ENCODE data around the gene LETM1. TPM values are rescaled to one million over a fixed set of nuclear protein-coding genes. Genes with fewer than 3 reads are reported as not detected.

LETM1 gene
- polyA plus RNA-seq, 1 donor (not counting 4 experiments of a cell fraction or from before 2014, with no cell fraction given) = 25.6 TPM

DNA sequence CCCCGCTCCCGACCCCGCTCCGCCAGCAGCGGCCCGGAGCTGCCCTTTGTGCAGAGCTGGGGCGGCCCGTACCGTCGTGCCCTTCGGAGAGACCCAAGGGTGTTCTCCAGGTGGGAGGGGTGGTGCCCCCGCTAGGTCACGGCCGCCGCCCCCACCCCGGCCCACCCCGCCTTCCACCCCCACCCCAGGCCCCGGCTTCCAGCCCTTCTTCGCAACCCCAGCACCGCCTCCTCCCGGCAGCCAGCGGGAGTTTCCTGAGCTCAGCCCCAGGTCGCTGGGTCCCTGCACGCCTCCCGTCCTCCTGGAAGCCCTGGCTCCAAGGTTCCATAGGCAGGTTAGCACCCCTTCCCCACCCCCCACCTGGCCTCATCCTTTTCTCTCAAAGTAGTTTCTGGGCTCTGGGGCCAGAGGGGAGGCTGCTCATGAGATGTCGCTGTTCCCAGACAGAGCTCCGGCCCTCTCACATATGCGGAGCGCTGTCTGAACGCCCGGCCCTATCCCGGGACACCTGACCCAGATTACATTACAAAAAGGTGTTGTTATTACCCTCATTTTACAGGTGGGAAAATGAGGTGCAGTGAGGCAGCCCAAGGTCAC, 88.1 kb downstream of the LETM1 start:
- dilution Hi-C loops (cut with MboI; ENCODE audit: extremely low pct_ligation_motif_present, low sequenced_read_pairs) = no loop called here
- Histone ChIP-seq H3K9me3 (ENCODE audit: control insufficient read depth, low read depth, low read length) (no peaks in the 10 kb centered on the region), H3K4me3 (ENCODE audit: control insufficient read depth in 2 of 3, extremely low read depth in 1 of 3, insufficient read depth in 2 of 3, low read depth in 1 of 3, low read length in 3 of 3) (peak overlapping the region in 2 of 3 experiments; percentile 8 to 26), H3K79me2 (ENCODE audit: control insufficient read depth, insufficient read depth, low read length) (no peaks in the 10 kb centered on the region), H3K27ac (ENCODE audit: control insufficient read depth, insufficient read depth, low read length) (no peak overlapping the region), H3K9ac (ENCODE audit: control insufficient read depth, extremely low read depth, insufficient read depth, low read length) (no peak overlapping the region), H3K4me1 (ENCODE audit: control insufficient read depth, extremely low read depth, insufficient read depth, low read length) (peaks cover 36% of the 10 kb centered on the region), H3K9me1 (ENCODE audit: control insufficient read depth, extremely low read depth, insufficient read depth, low read length) (no peaks in the 10 kb centered on the region), H3K4me2 (ENCODE audit: control insufficient read depth, extremely low read depth, insufficient read depth, low read depth, low read length) (peak overlapping the region; percentile 58), H3K36me3 (ENCODE audit: control insufficient read depth in 2 of 2, extremely low read depth in 1 of 2, insufficient read depth in 2 of 2, low read length in 2 of 2) (no peaks in the 10 kb centered on the region), H3K27me3 (ENCODE audit: control insufficient read depth, extremely low read depth, insufficient read depth, low read length) (no peaks in the 10 kb centered on the region), H2AFZ (ENCODE audit: control insufficient read depth, low read length) (no peak overlapping the region), H4K20me1 (ENCODE audit: control insufficient read depth, extremely low read depth, insufficient read depth, low read length) (no peaks in the 10 kb centered on the region)
- DNase-seq (ENCODE audit: low read depth, low spot score) (no peak), FAIRE-seq (no peak)
- TF ChIP-seq EZH2 (IDR thresholded peaks at IDR 0.05; ENCODE audit: low read length) = no peak
- TF ChIP-seq, protein P1, sequence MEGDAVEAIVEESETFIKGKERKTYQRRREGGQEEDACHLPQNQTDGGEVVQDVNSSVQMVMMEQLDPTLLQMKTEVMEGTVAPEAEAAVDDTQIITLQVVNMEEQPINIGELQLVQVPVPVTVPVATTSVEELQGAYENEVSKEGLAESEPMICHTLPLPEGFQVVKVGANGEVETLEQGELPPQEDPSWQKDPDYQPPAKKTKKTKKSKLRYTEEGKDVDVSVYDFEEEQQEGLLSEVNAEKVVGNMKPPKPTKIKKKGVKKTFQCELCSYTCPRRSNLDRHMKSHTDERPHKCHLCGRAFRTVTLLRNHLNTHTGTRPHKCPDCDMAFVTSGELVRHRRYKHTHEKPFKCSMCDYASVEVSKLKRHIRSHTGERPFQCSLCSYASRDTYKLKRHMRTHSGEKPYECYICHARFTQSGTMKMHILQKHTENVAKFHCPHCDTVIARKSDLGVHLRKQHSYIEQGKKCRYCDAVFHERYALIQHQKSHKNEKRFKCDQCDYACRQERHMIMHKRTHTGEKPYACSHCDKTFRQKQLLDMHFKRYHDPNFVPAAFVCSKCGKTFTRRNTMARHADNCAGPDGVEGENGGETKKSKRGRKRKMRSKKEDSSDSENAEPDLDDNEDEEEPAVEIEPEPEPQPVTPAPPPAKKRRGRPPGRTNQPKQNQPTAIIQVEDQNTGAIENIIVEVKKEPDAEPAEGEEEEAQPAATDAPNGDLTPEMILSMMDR (optimal IDR thresholded peaks at IDR 0.05 in 1 of 3, IDR thresholded peaks at IDR 0.05 in 1 of 3, conservative IDR thresholded peaks at IDR 0.05 in 1 of 3; ENCODE audit: extremely low read depth in 1 of 3, insufficient read depth in 2 of 3, low read length in 3 of 3) = peak in 2 of 3 experiments; percentile 32 to 62

DNA sequence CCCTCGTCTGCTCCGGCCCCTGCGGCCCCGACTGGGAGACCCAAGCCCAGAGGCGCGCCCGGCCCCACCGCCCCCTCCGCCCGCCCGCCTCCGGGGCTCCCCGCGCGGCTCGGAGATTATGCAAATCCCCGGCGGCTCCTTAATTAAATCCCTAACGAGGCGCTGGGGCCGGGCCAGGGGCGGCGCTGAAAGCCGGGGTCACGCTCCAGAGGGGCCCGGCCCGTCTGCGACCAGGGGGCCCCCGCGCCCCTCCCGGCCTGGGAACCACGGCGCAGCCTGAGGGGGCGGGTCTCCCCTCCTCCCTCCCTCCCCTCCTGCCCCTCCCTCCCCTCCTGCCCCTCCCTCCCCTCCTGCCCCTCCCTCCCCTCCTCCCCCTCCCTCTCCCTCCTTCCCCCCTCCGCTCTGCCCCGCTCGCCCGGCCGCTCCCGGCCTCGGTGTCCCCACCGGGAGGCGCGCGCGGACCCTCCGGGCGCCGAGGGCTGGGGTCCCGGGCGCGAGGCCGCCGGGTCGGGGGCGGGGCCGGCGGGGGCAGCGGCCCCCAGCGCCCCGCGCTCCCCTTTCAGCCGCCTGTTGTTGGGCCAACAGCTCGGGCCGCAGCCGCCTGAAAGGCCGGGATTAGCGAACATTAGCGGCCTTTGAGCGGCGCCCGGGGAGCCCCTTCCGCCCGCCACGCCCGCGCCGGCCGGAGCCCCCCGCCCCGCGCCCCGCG, 88.7 kb downstream of the LETM1 start:
- Histone ChIP-seq H3K9me3 (ENCODE audit: control insufficient read depth, low read depth, low read length) (no peaks in the 10 kb centered on the region), H3K4me3 (ENCODE audit: control insufficient read depth in 2 of 3, extremely low read depth in 1 of 3, insufficient read depth in 2 of 3, low read depth in 1 of 3, low read length in 3 of 3) (peak overlapping the region in 1 of 3 experiments; percentile 8), H3K27me3 (ENCODE audit: control insufficient read depth, extremely low read depth, insufficient read depth, low read length) (no peaks in the 10 kb centered on the region), H3K4me2 (ENCODE audit: control insufficient read depth, extremely low read depth, insufficient read depth, low read depth, low read length) (peak overlapping the region; percentile 32), H2AFZ (ENCODE audit: control insufficient read depth, low read length) (no peak overlapping the region), H3K9me1 (ENCODE audit: control insufficient read depth, extremely low read depth, insufficient read depth, low read length) (no peaks in the 10 kb centered on the region), H3K4me1 (ENCODE audit: control insufficient read depth, extremely low read depth, insufficient read depth, low read length) (peaks cover 36% of the 10 kb centered on the region), H3K36me3 (ENCODE audit: control insufficient read depth in 2 of 2, extremely low read depth in 1 of 2, insufficient read depth in 2 of 2, low read length in 2 of 2) (no peaks in the 10 kb centered on the region), H3K27ac (ENCODE audit: control insufficient read depth, insufficient read depth, low read length) (no peak overlapping the region), H4K20me1 (ENCODE audit: control insufficient read depth, extremely low read depth, insufficient read depth, low read length) (no peaks in the 10 kb centered on the region), H3K9ac (ENCODE audit: control insufficient read depth, extremely low read depth, insufficient read depth, low read length) (no peak overlapping the region), H3K79me2 (ENCODE audit: control insufficient read depth, insufficient read depth, low read length) (no peaks in the 10 kb centered on the region)
- dilution Hi-C loops (cut with MboI; ENCODE audit: extremely low pct_ligation_motif_present, low sequenced_read_pairs) = no loop called here
- FAIRE-seq (no peak), DNase-seq (ENCODE audit: low read depth, low spot score) (no peak)
- TF ChIP-seq, protein P1 (optimal IDR thresholded peaks at IDR 0.05 in 1 of 3, IDR thresholded peaks at IDR 0.05 in 1 of 3, conservative IDR thresholded peaks at IDR 0.05 in 1 of 3; ENCODE audit: extremely low read depth in 1 of 3, insufficient read depth in 2 of 3, low read length in 3 of 3) = no peak
- TF ChIP-seq EZH2 (IDR thresholded peaks at IDR 0.05; ENCODE audit: low read length) = no peak

Data from keratinocyte (primary cell).